ENCODE measurements around the gene IFIT2. TPM values are rescaled to one million over a fixed set of nuclear protein-coding genes. Genes with fewer than 3 reads are reported as not detected.

The IFIT2 gene
- total RNA-seq, 1 experiment from 2014 or later = 31.6 TPM

GRCh38 chr10:89256962-89257361, 44.9 kb upstream of the IFIT2 start:
- CTCF ChIA-PET = no interaction called here

DNA sequence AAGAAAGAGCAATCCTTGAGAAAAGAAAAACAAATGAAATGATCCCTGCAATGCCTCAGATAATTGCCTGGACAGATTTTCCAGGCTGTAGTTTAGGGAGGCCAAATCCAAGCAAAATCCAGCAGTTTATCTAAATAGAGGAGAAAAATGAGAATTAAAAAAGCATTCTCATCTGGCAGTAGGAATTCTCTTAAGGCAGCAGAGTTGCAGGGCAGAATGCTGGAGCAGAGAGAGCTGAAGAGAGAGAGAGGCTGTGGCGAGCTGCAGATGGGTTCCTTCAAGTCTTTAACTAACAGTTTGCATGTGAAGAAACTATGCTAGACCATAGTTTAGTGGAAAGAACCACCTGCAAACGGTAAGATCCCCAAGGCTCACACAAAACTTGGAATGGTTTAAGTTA, 44.3 kb upstream of the IFIT2 start:
- Histone ChIP-seq H3K4me1 (ENCODE audit: control insufficient read depth, insufficient read depth, low read length) (peaks cover 23% of the 10 kb centered on the region), H3K27me3 (ENCODE audit: control insufficient read depth, insufficient read depth, low read length) (no peaks in the 10 kb centered on the region), H3K36me3 (ENCODE audit: control insufficient read depth, insufficient read depth, low read length) (no peaks in the 10 kb centered on the region), H3K27ac (ENCODE audit: low read length) (no peak overlapping the region), H3K9me3 (ENCODE audit: control insufficient read depth, insufficient read depth, low read depth, low read length) (peaks cover 7% of the 10 kb centered on the region; the same call in 1 of the 2 replicates), H3K4me3 (ENCODE audit: low read depth in 2 of 2, low read length in 2 of 2) (no peak overlapping the region)
- intact Hi-C loops (cut with micrococcal nuclease; ENCODE audit: unreplicated experiment) (no loop called here), in situ Hi-C loops (cut with HindIII; ENCODE audit: low pct_unique_long_range_greater_than_20kb, low sequenced_read_pairs) (no loop called here)
- ATAC-seq (no peak), DNase-seq (ENCODE audit: low read depth, low spot score) (no peak)
- ChIA-PET CTCF (no interaction called here), POLR2A (no interaction called here)
- TF ChIP-seq SIN3A (IDR thresholded peaks at IDR 0.05; ENCODE audit: borderline replicate concordance, insufficient read depth, low read depth, low read length) (no peak), POLR2AphosphoS5 (IDR thresholded peaks at IDR 0.05; ENCODE audit: low read depth, low read length) (no peak), TCF7L2 (IDR thresholded peaks at IDR 0.05; ENCODE audit: low read depth, low read length) (no peak), CTCF (IDR thresholded peaks at IDR 0.05) (no peak)
- TF ChIP-seq, protein P1, sequence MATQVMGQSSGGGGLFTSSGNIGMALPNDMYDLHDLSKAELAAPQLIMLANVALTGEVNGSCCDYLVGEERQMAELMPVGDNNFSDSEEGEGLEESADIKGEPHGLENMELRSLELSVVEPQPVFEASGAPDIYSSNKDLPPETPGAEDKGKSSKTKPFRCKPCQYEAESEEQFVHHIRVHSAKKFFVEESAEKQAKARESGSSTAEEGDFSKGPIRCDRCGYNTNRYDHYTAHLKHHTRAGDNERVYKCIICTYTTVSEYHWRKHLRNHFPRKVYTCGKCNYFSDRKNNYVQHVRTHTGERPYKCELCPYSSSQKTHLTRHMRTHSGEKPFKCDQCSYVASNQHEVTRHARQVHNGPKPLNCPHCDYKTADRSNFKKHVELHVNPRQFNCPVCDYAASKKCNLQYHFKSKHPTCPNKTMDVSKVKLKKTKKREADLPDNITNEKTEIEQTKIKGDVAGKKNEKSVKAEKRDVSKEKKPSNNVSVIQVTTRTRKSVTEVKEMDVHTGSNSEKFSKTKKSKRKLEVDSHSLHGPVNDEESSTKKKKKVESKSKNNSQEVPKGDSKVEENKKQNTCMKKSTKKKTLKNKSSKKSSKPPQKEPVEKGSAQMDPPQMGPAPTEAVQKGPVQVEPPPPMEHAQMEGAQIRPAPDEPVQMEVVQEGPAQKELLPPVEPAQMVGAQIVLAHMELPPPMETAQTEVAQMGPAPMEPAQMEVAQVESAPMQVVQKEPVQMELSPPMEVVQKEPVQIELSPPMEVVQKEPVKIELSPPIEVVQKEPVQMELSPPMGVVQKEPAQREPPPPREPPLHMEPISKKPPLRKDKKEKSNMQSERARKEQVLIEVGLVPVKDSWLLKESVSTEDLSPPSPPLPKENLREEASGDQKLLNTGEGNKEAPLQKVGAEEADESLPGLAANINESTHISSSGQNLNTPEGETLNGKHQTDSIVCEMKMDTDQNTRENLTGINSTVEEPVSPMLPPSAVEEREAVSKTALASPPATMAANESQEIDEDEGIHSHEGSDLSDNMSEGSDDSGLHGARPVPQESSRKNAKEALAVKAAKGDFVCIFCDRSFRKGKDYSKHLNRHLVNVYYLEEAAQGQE (IDR thresholded peaks at IDR 0.05; ENCODE audit: insufficient read depth in 1 of 2, low read depth in 2 of 2, low read length in 1 of 2) = no peak
- BruUV-seq (replicated peaks) = no TSS peak

More at GRCh38 chr10:89256962-89257361, 44.9 kb upstream of the IFIT2 start:
- TF ChIP-seq TCF7L2 (IDR thresholded peaks at IDR 0.05; ENCODE audit: low read depth, low read length) (no peak), POLR2AphosphoS5 (IDR thresholded peaks at IDR 0.05; ENCODE audit: low read depth, low read length) (no peak), SIN3A (IDR thresholded peaks at IDR 0.05; ENCODE audit: borderline replicate concordance, insufficient read depth, low read depth, low read length) (no peak)
- TF ChIP-seq, protein P1 (IDR thresholded peaks at IDR 0.05; ENCODE audit: insufficient read depth in 1 of 2, low read depth in 2 of 2, low read length in 1 of 2) = no peak
- intact Hi-C loops (cut with micrococcal nuclease; ENCODE audit: unreplicated experiment) = no loop called here
- BruUV-seq (replicated peaks) = no TSS peak
- ATAC-seq = no peak
- POLR2A ChIA-PET = no interaction called here
- in situ Hi-C loops (cut with HindIII; ENCODE audit: low pct_unique_long_range_greater_than_20kb, low sequenced_read_pairs) = no loop called here
- Histone ChIP-seq H3K9me3 (ENCODE audit: control insufficient read depth, insufficient read depth, low read depth, low read length) (peaks cover 7% of the 10 kb centered on the region; the same call in 1 of the 2 replicates), H3K4me3 (ENCODE audit: low read depth in 2 of 2, low read length in 2 of 2) (no peak overlapping the region), H3K4me1 (ENCODE audit: control insufficient read depth, insufficient read depth, low read length) (peaks cover 17% of the 10 kb centered on the region), H3K27ac (ENCODE audit: low read length) (0 out of 2 replicates have a peak overlapping the region, but pooled peaks have one; percentile 19), H3K27me3 (ENCODE audit: control insufficient read depth, insufficient read depth, low read length) (no peaks in the 10 kb centered on the region), H3K36me3 (ENCODE audit: control insufficient read depth, insufficient read depth, low read length) (no peaks in the 10 kb centered on the region)
- DNase-seq (ENCODE audit: low read depth, low spot score) = no peak
